ENCODE data around the gene ZNF76. TPM values are rescaled to one million over a fixed set of nuclear protein-coding genes. Genes with fewer than 3 reads are reported as not detected.
A peak's percentile ranks its signal among the peaks of the same experiment; 100 is the strongest.

The ZNF76 gene
- total and polyA plus RNA-seq, 9 of the 15 experiments (the other 6 are each of a cell fraction or from before 2014, with no cell fraction given): 1.2 to 17.8 (median 10.7) TPM

DNA sequence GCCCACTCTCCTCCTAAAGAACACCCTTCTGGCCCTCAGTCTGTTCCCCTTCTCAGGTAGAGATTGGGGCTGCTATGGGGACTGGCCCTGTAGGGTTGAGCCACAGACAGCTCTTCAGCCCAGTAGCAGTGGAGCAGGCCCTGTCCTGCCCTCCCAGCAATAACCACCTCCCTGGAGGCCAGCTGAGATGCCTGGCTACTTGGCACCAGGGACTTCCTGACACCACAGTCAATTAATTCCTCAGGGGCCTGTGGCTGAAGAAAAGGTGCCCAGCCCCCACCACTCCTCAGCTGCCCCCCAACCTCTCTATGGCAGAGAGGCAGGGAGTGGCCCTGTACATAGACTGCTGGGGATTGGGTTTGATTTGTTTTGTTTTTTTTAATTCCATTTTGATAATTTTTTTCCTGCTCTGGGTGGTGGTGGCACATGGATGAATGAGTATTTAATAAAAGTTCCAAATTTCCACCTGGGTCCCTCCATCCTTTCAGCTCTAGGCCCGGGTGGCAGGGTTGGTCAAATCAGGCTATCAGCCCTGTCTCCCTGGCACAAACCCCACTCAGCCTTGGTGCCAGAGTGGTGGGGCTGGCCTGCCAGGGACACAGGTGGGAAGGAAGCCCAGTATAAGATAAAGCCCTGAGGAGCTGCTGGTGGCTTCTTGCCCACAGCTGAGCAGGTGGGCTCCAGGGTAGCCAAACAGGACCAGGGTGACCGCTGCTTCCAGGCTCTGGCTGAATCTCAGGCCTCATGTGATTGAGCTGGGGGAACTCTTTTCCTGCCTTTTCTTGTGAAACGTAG lies 36.2 kb downstream of the ZNF76 start:
- ChIA-PET POLR2A (interaction anchor here (0.6 to 3.9 kb wide), 5 partner anchors 8 to 225 kb away, joined by 4 to 25 read pairs (median 6); partner anchors contain the start of gene RPL10A), CTCF (ENCODE audit: low intra/inter-chr PET ratio) (interaction anchor here (2.1 to 3.2 kb wide), 2 partner anchors 32 to 153 kb away, joined by 9 to 33 read pairs; no protein-coding TSS in a partner anchor)
- H3K9ac ChIP-seq (ENCODE audit: insufficient read depth in 1 of 2, low read depth in 2 of 2, low read length in 2 of 2): peak overlapping the region in 1 of 2 experiments; percentile 19; a peak in 2 of 4 replicates
- H3K9me3 ChIP-seq (replicated peaks; ENCODE audit: control insufficient read depth, insufficient read depth, low read depth, low read length): no peaks in the 10 kb centered on the region
- H3K79me2 ChIP-seq (ENCODE audit: control insufficient read depth, insufficient read depth, low read length): peaks cover 22% of the 10 kb centered on the region
- BruUV-seq (replicated peaks): no TSS peak
- TF ChIP-seq ZNF583 (CRISPR knock-in tag; IDR thresholded peaks at IDR 0.05): no peak
- no peaks in the 10 kb centered on the region; the same call in 1 of the 3 replicates for H3K36me3 ChIP-seq (ENCODE audit: control insufficient read depth, insufficient read depth, low read length)
- in situ Hi-C loops (cut with MboI) (loop anchor here (5.0 kb wide), 1 partner anchor 442 kb away; the partner anchor contains the start of gene ARMC12), intact Hi-C loops (cut with micrococcal nuclease) (loop anchor here (2.0 to 10.0 kb wide), 4 partner anchors 227 to 659 kb away; partner anchors contain the start of gene ARMC12)
- WGBS (ENCODE audit: insufficient coverage, low coverage, missing lambda C conversion rate): 48% methylated on average over 3 of the region's 3 CpGs
- H3K9me1 ChIP-seq (ENCODE audit: control insufficient read depth, insufficient read depth, low read length): no peaks in the 10 kb centered on the region
- H3K27ac ChIP-seq (ENCODE audit: extremely low read depth, low read depth, low read length): no peak overlapping the region
- no peak overlapping the region for H2AFZ ChIP-seq (ENCODE audit: low read depth, low read length)
- no peak for ATAC-seq
- no peaks in the 10 kb centered on the region for H4K20me1 ChIP-seq (replicated peaks; ENCODE audit: control insufficient read depth, insufficient read depth, low read length)
- no peak for DNase-seq (ENCODE audit: extremely low read depth in 1 of 4, low spot score in 3 of 4)
- peaks cover 26 to 29% of the 10 kb centered on the region in 2 experiments for H3K4me1 ChIP-seq (replicated peaks in 1 of 2; ENCODE audit: control insufficient read depth in 2 of 2, insufficient read depth in 2 of 2, low read length in 2 of 2)
- no peak overlapping the region for H3K4me2 ChIP-seq (ENCODE audit: insufficient read depth, low read length)
- no peak overlapping the region for H3K4me3 ChIP-seq
- no peaks in the 10 kb centered on the region for H3K27me3 ChIP-seq (ENCODE audit: control insufficient read depth in 2 of 2, insufficient read depth in 2 of 2, low read length in 2 of 2)
- FAIRE-seq: no peak

DNA sequence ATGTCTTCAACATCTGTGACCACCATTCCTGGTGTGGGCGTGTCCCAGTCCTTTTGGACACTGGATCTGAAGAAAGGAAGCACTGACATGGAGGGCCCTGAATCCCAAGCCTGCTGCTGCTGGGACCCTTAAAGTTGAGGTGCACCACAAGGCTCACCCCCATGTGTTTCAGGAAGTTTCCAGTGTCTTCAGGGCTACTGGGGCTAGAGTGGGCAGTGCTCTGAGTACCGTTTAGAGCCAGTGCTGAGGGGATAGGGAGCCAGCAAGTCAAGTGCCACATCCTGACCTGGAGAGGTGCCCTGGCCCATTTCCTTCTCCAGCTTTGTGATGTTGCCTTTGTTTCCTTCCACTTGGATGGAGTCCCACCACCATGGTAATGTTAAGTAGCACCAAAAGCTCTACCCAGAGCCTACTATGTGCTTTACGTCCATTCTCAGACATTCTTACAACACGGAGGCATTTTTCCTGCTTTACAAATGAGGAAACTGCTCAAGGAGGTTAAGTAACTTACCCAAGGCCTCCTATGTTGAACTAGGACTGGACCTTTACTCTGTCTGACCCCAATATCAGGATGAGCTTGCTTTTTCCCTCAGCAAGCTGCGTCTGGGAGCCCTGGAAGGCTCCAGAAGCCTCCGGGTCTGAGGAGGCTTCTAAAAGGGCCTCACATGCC lies 37.5 kb downstream of the ZNF76 start:
- H3K4me1 ChIP-seq (replicated peaks in 1 of 2; ENCODE audit: control insufficient read depth in 2 of 2, insufficient read depth in 2 of 2, low read length in 2 of 2): peaks cover 26 to 29% of the 10 kb centered on the region in 2 experiments
- no peak for FAIRE-seq
- TF ChIP-seq SMAD4 (CRISPR knock-in tag; conservative IDR thresholded peaks at IDR 0.05) (no peak), XRCC4 (IDR thresholded peaks at IDR 0.05; ENCODE audit: extremely low read depth, insufficient read depth, insufficient read length) (no peak), SRSF1 (IDR thresholded peaks at IDR 0.05; ENCODE audit: low read depth, low read length) (no peak), CCNT2 (IDR thresholded peaks at IDR 0.05; ENCODE audit: borderline replicate concordance, extremely low read depth, insufficient read length, low read depth, low read length) (no peak), C11orf30 (IDR thresholded peaks at IDR 0.05; ENCODE audit: low read depth) (no peak), PPARD (CRISPR knock-in tag; IDR thresholded peaks at IDR 0.05) (no peak), EP400 (IDR thresholded peaks at IDR 0.05) (no peak), CREB1 (IDR thresholded peaks at IDR 0.05) (no peak), CREB1 (CRISPR knock-in tag; IDR thresholded peaks at IDR 0.05) (no peak)
- TF ChIP-seq, protein P1, sequence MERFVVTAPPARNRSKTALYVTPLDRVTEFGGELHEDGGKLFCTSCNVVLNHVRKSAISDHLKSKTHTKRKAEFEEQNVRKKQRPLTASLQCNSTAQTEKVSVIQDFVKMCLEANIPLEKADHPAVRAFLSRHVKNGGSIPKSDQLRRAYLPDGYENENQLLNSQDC (CRISPR knock-in tag; IDR thresholded peaks at IDR 0.05): no peak
- TF ChIP-seq, protein P2, sequence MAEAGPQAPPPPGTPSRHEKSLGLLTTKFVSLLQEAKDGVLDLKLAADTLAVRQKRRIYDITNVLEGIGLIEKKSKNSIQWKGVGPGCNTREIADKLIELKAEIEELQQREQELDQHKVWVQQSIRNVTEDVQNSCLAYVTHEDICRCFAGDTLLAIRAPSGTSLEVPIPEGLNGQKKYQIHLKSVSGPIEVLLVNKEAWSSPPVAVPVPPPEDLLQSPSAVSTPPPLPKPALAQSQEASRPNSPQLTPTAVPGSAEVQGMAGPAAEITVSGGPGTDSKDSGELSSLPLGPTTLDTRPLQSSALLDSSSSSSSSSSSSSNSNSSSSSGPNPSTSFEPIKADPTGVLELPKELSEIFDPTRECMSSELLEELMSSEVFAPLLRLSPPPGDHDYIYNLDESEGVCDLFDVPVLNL (CRISPR knock-in tag; IDR thresholded peaks at IDR 0.05; ENCODE audit: low read depth): no peak

More for the DNA sequence above, 37.5 kb downstream of the ZNF76 start:
- H3K9me3 ChIP-seq (replicated peaks; ENCODE audit: control insufficient read depth, insufficient read depth, low read depth, low read length): no peaks in the 10 kb centered on the region
- ATAC-seq (peak; percentile 7), DNase-seq (ENCODE audit: extremely low read depth in 1 of 4, low spot score in 3 of 4) (no peak)
- peak overlapping the region; percentile 94 for H3K4me2 ChIP-seq (ENCODE audit: insufficient read depth, low read length)
- H3K9me1 ChIP-seq (ENCODE audit: control insufficient read depth, insufficient read depth, low read length): no peaks in the 10 kb centered on the region
- no peaks in the 10 kb centered on the region for H3K27me3 ChIP-seq (ENCODE audit: control insufficient read depth in 2 of 2, insufficient read depth in 2 of 2, low read length in 2 of 2)
- WGBS (ENCODE audit: insufficient coverage, low coverage, missing lambda C conversion rate): 37% methylated on average over 6 of the region's 6 CpGs
- no peaks in the 10 kb centered on the region; the same call in 1 of the 3 replicates for H3K36me3 ChIP-seq (ENCODE audit: control insufficient read depth, insufficient read depth, low read length)
- H3K27ac ChIP-seq (ENCODE audit: extremely low read depth, low read depth, low read length): peak overlapping the region; percentile 45
- intact Hi-C loops (cut with micrococcal nuclease) (loop anchor here (1.0 to 10.0 kb wide), 8 partner anchors 30 to 658 kb away; partner anchors contain the start of genes ARMC12, PPARD and RPL10A), in situ Hi-C loops (cut with MboI) (loop anchor here (5.0 kb wide), 1 partner anchor 440 kb away; the partner anchor contains the start of gene ARMC12)
- ChIA-PET CTCF (ENCODE audit: low intra/inter-chr PET ratio) (interaction anchor here (0.6 to 3.2 kb wide), 10 partner anchors 31 to 440 kb away, joined by 3 to 33 read pairs (median 5); partner anchors contain the start of genes ARMC12, FANCE and RPL10A), POLR2A (interaction anchor here (0.6 to 3.9 kb wide), 12 partner anchors 10 to 413 kb away, joined by 3 to 25 read pairs (median 4); partner anchors contain the start of gene RPL10A)
- peak overlapping the region; percentile 94 for H2AFZ ChIP-seq (ENCODE audit: low read depth, low read length)
- no TSS peak for BruUV-seq (replicated peaks)
- H3K4me3 ChIP-seq: no peak overlapping the region
- no peaks in the 10 kb centered on the region for H4K20me1 ChIP-seq (replicated peaks; ENCODE audit: control insufficient read depth, insufficient read depth, low read length)
- H3K79me2 ChIP-seq (ENCODE audit: control insufficient read depth, insufficient read depth, low read length): peaks cover 22% of the 10 kb centered on the region
- peak overlapping the region; percentile 80 to 95 for H3K9ac ChIP-seq (ENCODE audit: insufficient read depth in 1 of 2, low read depth in 2 of 2, low read length in 2 of 2)

All from K562 (cell line).